Spinal cord (tissue), 10 donors: ENCODE data around the gene NRF1. TPM values are rescaled to one million over a fixed set of nuclear protein-coding genes. Genes with fewer than 3 reads are reported as not detected.

Experiments used
- DNase-seq, 6 donors: peaks; one replicate each; pipeline versions ENCODE4 v3.0.0 to v3.0.0-alpha.2; 2013 to 2015; ENCODE audit warnings: low spot score in 6 of 6, low read depth in 4 of 6
- H3K27ac ChIP-seq: one replicate; pipeline ENCODE4 v1.5.1; 2013; ENCODE audit warnings: low read depth, low read length, control low read depth
- H3K27me3 ChIP-seq: one replicate; pipeline ENCODE4 v1.6.1; 2013; ENCODE audit warnings: low read length; ENCODE audit not compliant: control insufficient read depth, insufficient read depth
- H3K36me3 ChIP-seq: one replicate; pipeline ENCODE4 v1.6.1; 2013; ENCODE audit warnings: low read length; ENCODE audit not compliant: control insufficient read depth, insufficient read depth
- H3K4me1 ChIP-seq: one replicate; pipeline ENCODE4 v1.6.1; 2013; ENCODE audit warnings: low read length; ENCODE audit not compliant: control insufficient read depth, insufficient read depth
- H3K4me3 ChIP-seq: one replicate; pipeline ENCODE4 v1.5.1; 2013; ENCODE audit warnings: low read depth, low read length, control low read depth
- H3K9me3 ChIP-seq: one replicate; pipeline ENCODE4 v1.6.1; 2013; ENCODE audit warnings: low read length; ENCODE audit not compliant: control insufficient read depth, insufficient read depth
- WGBS: methylation state at CpG from one replicate; pipeline ENCODE4 v1.1.5; 2013; ENCODE audit warnings: missing lambda C conversion rate; ENCODE audit not compliant: insufficient coverage; 5-methylcytosine and 5-hydroxymethylcytosine counted together
- polyA plus RNA-seq, 2 donors: library from polyadenylated mRNA; unstranded; fragments of 120-200 nt; gene quantifications; one replicate each; pipeline ENCODE4 v1.2.1, GENCODE V29; 2013; ENCODE audit not compliant: insufficient read length in 2 of 2
- total RNA-seq, 2 donors: library from RNA; depleted of rRNA in 1 of 2; stranded (reverse); fragments of 120-200 nt in 1 of 2; fragments of >200 nt in 1 of 2; gene quantifications; one replicate each; pipeline versions ENCODE4 v1.2.3 to v1.2.4, GENCODE V29; 2013 to 2014
- donor health status: healthy.

NRF1 gene
- total and polyA plus RNA-seq, 4 donors = 19.9 to 30.0 (median 22.8) TPM

DNA sequence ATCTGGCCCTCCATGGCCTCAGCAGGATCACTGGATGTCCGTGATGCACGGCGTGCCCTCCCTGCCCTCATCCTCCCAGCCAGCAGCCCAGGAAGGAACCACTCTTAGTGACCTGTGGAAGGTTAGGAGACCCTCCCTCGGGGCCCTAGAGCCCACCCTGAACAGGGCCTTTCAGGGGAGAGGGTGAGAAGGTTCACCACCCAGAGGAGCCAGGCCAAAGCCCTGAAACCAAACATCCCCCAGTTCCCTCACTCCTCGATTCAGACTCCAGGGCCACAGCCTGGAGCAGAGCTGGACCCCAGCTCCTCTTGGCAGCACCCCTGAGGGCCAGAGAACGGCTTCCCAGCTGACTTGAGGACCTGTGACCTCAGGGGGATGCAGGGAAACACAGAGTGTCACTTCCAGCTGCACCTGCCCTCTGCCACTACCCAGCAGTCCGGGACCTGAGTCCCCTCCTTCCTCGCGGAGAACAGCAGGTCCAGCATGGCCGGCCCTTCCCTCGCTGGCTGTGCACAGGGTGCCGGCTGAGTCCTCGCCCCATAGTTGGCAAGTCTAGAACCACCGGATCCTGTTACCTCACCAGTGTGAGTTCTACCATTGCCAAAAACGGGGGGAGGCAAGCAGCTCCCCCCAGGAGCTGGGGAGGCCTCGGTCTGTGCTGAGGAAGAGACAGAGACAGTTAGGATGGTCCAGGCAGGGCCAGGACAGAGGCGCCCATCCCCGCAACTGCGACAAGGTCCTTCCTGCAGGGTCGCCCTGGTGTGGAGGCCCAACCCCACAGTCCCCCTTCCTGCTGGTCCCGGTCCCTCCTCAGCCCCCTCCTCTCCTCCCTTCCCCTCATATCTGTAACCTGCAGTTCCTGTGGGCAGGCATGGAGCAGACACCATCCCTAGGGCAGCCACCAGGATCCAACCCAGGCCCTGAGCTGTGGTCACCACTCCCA lies 158.6 kb downstream of the NRF1 start:
- WGBS = 90% methylated on average over 17 of the region's 21 CpGs
- no peaks in the 10 kb centered on the region for H3K9me3 ChIP-seq

DNA sequence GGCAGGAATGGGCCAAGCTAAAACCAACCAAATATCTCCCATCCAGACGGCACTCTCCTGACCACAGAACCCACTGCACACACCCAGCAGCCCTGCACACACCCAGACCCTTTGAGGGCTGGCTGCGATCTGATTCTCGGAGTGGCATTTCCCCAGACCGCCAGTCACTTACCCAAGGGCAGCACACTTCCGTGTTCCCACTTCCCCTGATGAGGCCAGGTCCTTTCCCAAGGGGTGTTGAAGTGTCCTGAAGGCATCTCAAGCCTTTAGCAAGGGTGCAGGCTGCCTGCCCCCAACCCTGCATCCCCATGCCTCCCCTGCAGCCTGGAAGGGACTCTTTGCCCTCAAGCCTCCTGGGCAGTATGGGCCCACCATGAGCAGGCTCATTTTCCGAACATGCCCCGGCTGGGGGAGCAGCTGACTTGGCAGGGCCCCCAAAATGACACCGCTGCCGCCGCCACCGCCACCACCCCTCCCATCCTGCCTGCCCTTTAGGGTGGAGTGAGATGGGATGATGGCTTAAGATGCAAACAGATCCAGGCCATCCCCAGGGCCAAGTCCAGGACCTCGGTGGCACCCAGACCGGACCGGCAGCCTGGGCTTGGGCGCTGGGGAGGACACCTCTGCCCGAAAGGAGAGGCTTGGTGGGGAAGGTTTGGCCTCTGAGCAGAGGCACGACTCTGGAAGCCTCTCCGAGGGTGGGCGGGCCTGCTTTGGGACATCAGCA lies 159.8 kb downstream of the NRF1 start:
- Histone ChIP-seq H3K36me3 (peaks cover 2% of the 10 kb centered on the region), H3K9me3 (no peaks in the 10 kb centered on the region), H3K27ac (no peak overlapping the region), H3K27me3 (peaks cover 31% of the 10 kb centered on the region), H3K4me3 (no peak overlapping the region), H3K4me1 (peaks cover 15% of the 10 kb centered on the region)
- WGBS = 88% methylated on average over 11 of the region's 19 CpGs
- no peak for DNase-seq

More for the DNA sequence above, 158.6 kb downstream of the NRF1 start:
- Histone ChIP-seq H3K36me3 (peaks cover 2% of the 10 kb centered on the region), H3K27ac (no peak overlapping the region), H3K27me3 (peaks cover 19% of the 10 kb centered on the region), H3K4me3 (no peak overlapping the region), H3K4me1 (peaks cover 15% of the 10 kb centered on the region)
- no peak for DNase-seq

DNA sequence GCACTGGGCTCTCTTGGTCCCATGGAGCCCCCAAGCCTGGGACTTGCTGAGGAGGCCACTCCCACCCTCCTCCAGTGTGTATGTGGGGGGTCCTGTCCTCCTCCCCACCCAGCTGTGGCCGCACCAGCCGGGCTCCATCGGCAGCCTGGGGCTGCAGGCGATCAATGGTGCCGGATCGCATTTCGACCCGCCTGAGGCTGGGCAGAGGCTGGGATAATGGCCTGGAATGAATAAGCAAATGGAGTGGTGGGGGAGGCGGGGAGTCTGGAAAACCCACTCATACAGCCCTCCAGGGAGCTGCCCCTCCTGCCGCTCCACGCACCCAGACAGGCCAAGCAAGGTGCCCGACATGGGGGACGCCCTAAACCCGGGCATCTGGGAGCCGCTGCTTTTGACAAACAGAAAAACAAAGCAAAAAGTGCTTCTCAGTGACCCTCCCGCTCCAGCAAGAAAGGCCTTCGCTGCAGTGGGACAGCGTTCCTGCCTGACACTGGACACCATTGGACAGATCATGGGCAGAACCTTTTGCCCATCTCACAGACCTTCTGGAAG lies 160.5 kb downstream of the NRF1 start:
- Histone ChIP-seq H3K4me1 (peaks cover 15% of the 10 kb centered on the region), H3K27ac (no peak overlapping the region), H3K36me3 (peaks cover 2% of the 10 kb centered on the region), H3K27me3 (peaks cover 37% of the 10 kb centered on the region), H3K9me3 (no peaks in the 10 kb centered on the region), H3K4me3 (no peak overlapping the region)
- 57% methylated on average over 10 of the region's 18 CpGs for WGBS
- DNase-seq = no peak

DNA sequence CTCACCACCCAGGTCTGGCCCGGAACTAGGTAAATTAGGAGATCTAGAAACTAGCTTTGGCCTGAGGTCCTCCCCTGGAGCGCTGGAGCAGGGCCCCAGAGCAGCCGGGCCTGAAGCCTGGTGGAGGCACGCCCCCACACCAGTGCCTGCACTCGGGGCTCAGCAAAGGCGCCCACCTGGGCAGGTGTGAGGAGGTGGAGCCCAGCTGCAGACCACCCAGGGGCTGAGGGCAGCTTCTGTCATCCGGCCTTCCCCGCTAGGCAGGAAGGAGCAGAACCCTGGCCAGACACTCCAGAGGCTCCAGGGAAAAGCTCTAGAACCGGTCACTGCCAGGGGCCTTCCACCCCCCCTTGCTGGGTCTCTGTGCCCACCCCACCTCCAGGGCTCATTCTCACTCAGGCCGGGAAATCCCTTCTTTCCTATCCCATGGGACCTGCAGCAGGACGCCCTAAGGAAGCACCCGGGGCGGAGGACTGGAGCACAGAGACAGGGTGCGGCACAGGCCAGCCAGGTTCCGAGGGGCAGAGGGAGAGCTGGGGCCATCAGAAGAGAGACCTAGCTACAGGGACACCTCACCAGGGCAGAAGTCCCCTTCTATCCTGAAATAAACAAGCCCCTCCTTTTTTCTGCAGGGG lies 161.2 kb downstream of the NRF1 start:
- no peak for DNase-seq
- Histone ChIP-seq H3K4me3 (no peak overlapping the region), H3K9me3 (no peaks in the 10 kb centered on the region), H3K27ac (no peak overlapping the region), H3K4me1 (peaks cover 9% of the 10 kb centered on the region), H3K36me3 (peaks cover 2% of the 10 kb centered on the region), H3K27me3 (peaks cover 45% of the 10 kb centered on the region)
- 84% methylated on average over 15 of the region's 15 CpGs for WGBS

DNA sequence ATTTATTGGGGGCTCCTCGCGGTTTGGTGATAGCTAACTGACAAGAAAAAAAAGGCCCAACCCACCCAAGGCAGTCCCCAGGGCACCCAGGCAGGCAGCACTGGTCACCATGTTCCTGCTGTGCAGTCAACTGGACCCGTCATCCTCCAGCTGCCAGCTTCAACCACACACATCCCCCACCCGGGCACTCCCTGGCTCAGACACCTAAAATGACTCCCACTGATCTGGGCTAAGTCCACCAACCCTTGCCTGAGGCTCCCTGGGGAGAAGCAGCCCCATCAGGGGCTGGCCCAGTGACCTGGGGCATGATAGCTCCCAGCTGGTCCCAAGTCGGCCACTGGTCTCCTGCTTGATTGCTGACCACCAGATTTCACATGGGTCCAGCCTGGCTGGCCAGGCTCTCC lies 161.8 kb downstream of the NRF1 start:
- Histone ChIP-seq H3K27ac (no peak overlapping the region), H3K36me3 (peaks cover 2% of the 10 kb centered on the region), H3K27me3 (peaks cover 51% of the 10 kb centered on the region), H3K4me1 (peaks cover 13% of the 10 kb centered on the region), H3K4me3 (no peak overlapping the region), H3K9me3 (no peaks in the 10 kb centered on the region)
- DNase-seq = no peak
- WGBS = 87% methylated on average over 5 of the region's 5 CpGs

DNA sequence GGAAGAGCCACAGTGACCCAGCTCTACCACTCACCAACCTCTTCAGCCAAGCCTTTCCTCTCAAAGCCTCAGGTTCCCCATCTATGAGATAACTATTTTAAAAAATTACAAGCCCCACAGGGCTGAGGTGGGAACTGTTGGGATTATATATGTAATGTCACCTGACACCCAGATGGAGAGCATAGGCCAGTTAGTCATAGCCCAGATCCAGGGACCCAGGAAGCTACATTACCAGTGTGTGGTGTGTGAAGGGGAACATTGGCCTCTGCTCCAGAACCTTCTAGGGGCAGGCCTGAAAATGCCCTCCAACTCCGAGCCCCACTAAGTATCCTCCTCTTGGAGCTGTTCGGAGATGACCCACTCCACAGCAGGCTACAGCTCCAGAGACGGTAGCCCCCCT lies 162.4 kb downstream of the NRF1 start:
- H3K4me1 ChIP-seq = peaks cover 14% of the 10 kb centered on the region
- whole genome bisulfite sequencing = 90% methylated on average over 3 of the region's 3 CpGs

DNA sequence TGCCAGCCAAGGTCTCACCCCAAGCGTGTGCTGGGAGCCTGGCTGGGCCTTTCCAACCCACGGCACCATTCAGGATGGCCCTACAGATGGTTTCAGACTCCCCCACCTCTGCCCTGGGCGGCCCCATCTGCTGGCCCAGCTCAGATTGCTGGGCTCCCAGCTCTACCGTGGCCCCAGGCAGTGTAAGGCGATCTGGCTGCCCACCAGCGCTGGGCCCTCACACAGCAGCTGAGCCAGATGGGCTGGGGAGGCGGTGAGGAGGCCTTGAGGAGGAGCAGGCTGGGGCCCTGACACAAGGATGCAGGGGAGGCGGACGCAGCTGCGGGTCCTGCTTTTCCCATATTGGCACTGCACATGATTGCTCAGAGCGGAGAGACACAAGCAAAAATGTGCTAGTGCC lies 162.8 kb downstream of the NRF1 start:
- Histone ChIP-seq H3K9me3 (no peaks in the 10 kb centered on the region), H3K4me1 (peaks cover 16% of the 10 kb centered on the region), H3K27ac (no peak overlapping the region), H3K4me3 (no peak overlapping the region), H3K36me3 (peaks cover 2% of the 10 kb centered on the region), H3K27me3 (peaks cover 61% of the 10 kb centered on the region)
- 54% methylated on average over 11 of the region's 11 CpGs for whole genome bisulfite sequencing
- DNase-seq = peak in 1 of 6 donors; percentile 14

More for the DNA sequence above, 162.4 kb downstream of the NRF1 start:
- Histone ChIP-seq H3K9me3 (no peaks in the 10 kb centered on the region), H3K4me3 (no peak overlapping the region), H3K27ac (no peak overlapping the region), H3K36me3 (peaks cover 2% of the 10 kb centered on the region), H3K27me3 (peaks cover 56% of the 10 kb centered on the region)
- DNase-seq = no peak

DNA sequence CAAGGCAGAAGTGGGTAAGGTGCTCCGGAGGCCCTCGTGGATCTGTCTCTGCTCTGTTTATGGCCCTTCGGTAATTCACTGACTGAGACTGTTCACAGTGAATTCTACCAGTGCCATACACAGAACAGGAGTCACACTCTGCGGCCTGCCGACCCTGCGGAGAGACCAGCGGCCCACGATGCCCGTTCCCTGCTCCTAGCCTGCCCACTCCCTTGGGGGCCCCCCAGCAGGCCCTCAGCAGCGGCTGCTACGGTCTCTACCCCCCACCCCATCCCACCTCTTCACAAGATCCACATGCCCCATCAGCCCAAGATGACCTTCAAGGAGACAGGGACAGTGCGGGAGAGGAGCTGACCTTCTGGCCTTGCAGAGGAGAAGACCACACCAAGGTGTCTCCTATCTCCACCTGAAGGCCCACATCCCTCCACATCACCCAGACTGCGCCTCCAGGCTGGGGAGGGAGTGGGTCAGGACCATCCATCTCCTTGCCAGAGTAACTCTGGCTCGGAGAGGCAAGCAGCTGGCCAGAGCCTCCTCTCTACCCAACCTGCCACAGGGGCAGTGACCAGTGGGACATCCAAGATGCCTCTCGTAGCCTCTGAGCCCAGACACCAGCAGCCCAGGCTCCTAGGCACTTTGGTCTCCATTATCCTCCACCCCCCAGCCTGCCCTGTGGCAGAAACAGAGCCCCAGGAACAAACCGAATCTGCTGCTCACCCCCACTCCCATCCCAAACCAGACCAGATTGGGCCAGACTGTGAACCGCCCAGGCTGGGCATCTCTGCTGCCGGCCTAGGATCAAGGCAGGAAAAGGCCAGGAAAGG lies 163.6 kb downstream of the NRF1 start:
- Histone ChIP-seq H3K36me3 (peaks cover 2% of the 10 kb centered on the region), H3K9me3 (no peaks in the 10 kb centered on the region), H3K27me3 (peaks cover 67% of the 10 kb centered on the region), H3K4me1 (peaks cover 16% of the 10 kb centered on the region), H3K27ac (no peak overlapping the region), H3K4me3 (no peak overlapping the region)
- WGBS = 77% methylated on average over 17 of the region's 18 CpGs
- DNase-seq = no peak
